ENCODE data around the gene OR6X1. TPM values are rescaled to one million over a fixed set of nuclear protein-coding genes. Genes with fewer than 3 reads are reported as not detected.

The OR6X1 gene
- total and polyA plus RNA-seq, 9 of the 15 experiments (the other 6 are each of a cell fraction or from before 2014, with no cell fraction given), result not detected

GRCh38 chr11:123741159-123742030, 12.9 kb downstream of the OR6X1 start, which contains the start of gene ZNF202 (continued):
- TF ChIP-seq HDAC8 (tag; IDR thresholded peaks at IDR 0.05), result no peak
- TF ChIP-seq EHMT2 (IDR thresholded peaks at IDR 0.05), result no peak
- peak; percentile 59 for TF ChIP-seq CREM (IDR thresholded peaks at IDR 0.05; ENCODE audit: low read depth)
- TF ChIP-seq GABPA (tag; conservative IDR thresholded peaks at IDR 0.05; ENCODE audit: low read depth), result peak; percentile 98
- TF ChIP-seq ERF (CRISPR knock-in tag; IDR thresholded peaks at IDR 0.05), result no peak
- TF ChIP-seq E4F1 (CRISPR knock-in tag; IDR thresholded peaks at IDR 0.05; ENCODE audit: borderline replicate concordance), result no peak
- no peak for TF ChIP-seq OTX1 (CRISPR knock-in tag; IDR thresholded peaks at IDR 0.05)
- TF ChIP-seq RFX5 (IDR thresholded peaks at IDR 0.05; ENCODE audit: low read depth, low read length), result no peak
- TF ChIP-seq USF2 (CRISPR knock-in tag; IDR thresholded peaks at IDR 0.05), result peak; percentile 92
- TF ChIP-seq ZBTB1 (CRISPR knock-in tag; IDR thresholded peaks at IDR 0.05; ENCODE audit: borderline replicate concordance, low read depth), result 0 out of 2 replicates have a peak, but pooled peaks have one; percentile 57
- no peak for TF ChIP-seq TEAD4 (IDR thresholded peaks at IDR 0.05; ENCODE audit: low read length)
- TF ChIP-seq TEAD4 (CRISPR knock-in tag; IDR thresholded peaks at IDR 0.05; ENCODE audit: borderline replicate concordance), result no peak
- TF ChIP-seq TCFL5 (CRISPR knock-in tag; conservative IDR thresholded peaks at IDR 0.05), result no peak
- TF ChIP-seq ZKSCAN1 (IDR thresholded peaks at IDR 0.05; ENCODE audit: low read depth, low read length), result no peak
- peak; percentile 54; the same call in 1 of the 2 replicates for TF ChIP-seq KAT7 (CRISPR knock-in tag; IDR thresholded peaks at IDR 0.05; ENCODE audit: borderline replicate concordance)
- peak; percentile 75; the same call in 1 of the 2 replicates for TF ChIP-seq RB1 (IDR thresholded peaks at IDR 0.05; ENCODE audit: low read depth)
- TF ChIP-seq GTF2F1 (IDR thresholded peaks at IDR 0.05; ENCODE audit: low read depth, low read length), result no peak
- TF ChIP-seq ZNF785 (CRISPR knock-in tag; IDR thresholded peaks at IDR 0.05), result no peak
- TF ChIP-seq TSC22D4 (tag; IDR thresholded peaks at IDR 0.05), result no peak
- no peak for TF ChIP-seq HNRNPUL1 (IDR thresholded peaks at IDR 0.05; ENCODE audit: low read length)
- TF ChIP-seq POLR2AphosphoS5 (IDR thresholded peaks at IDR 0.05; ENCODE audit: control insufficient read depth, insufficient read depth, low read depth, low read length), result peak; percentile 65
- TF ChIP-seq SIN3A (IDR thresholded peaks at IDR 0.05; ENCODE audit: borderline replicate concordance in 2 of 2, control insufficient read depth in 1 of 2, low read depth in 2 of 2, low read length in 2 of 2), result peak; percentile 82 to 86; a peak in 1 of 4 replicates
- peak; percentile 52 for TF ChIP-seq ETV5 (CRISPR knock-in tag; IDR thresholded peaks at IDR 0.05; ENCODE audit: low read depth)
- TF ChIP-seq, protein P1, sequence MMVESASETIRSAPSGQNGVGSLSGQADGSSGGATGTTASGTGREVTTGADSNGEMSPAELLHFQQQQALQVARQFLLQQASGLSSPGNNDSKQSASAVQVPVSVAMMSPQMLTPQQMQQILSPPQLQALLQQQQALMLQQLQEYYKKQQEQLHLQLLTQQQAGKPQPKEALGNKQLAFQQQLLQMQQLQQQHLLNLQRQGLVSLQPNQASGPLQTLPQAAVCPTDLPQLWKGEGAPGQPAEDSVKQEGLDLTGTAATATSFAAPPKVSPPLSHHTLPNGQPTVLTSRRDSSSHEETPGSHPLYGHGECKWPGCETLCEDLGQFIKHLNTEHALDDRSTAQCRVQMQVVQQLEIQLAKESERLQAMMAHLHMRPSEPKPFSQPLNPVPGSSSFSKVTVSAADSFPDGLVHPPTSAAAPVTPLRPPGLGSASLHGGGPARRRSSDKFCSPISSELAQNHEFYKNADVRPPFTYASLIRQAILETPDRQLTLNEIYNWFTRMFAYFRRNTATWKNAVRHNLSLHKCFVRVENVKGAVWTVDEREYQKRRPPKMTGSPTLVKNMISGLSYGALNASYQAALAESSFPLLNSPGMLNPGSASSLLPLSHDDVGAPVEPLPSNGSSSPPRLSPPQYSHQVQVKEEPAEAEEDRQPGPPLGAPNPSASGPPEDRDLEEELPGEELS (CRISPR knock-in tag; IDR thresholded peaks at IDR 0.05; ENCODE audit: borderline replicate concordance), result no peak

Data from K562 (cell line).